K562 (cell line): ENCODE data around the gene MRPS6. TPM values are rescaled to one million over a fixed set of nuclear protein-coding genes. Genes with fewer than 3 reads are reported as not detected.

ENCODE experiments used
- ARID2 ChIP-seq: fragments of 450-650 bp; IDR thresholded peaks from 2 replicates; pipeline ENCODE4 v1.6.1; 2017; ENCODE audit warnings: antibody characterized with exemption, mild to moderate bottlenecking
- EP400 ChIP-seq: fragments of 450-650 bp; IDR thresholded peaks from 2 replicates; pipeline ENCODE4 v1.6.1; 2017; ENCODE audit warnings: antibody characterized with exemption, mild to moderate bottlenecking, moderate library complexity
- FOXP1 ChIP-seq: sonication (generic); formaldehyde crosslinking; IDR thresholded peaks from 2 replicates; pipeline ENCODE4 v1.8.0; 2022; ENCODE audit warnings: mild to moderate bottlenecking, missing genetic modification reagents
- HDAC6 ChIP-seq: IDR thresholded peaks from 2 replicates; pipeline ENCODE4 v1.6.1; 2012; ENCODE audit warnings: low read depth, mild to moderate bottlenecking, control low read depth, inconsistent platforms, low read length, moderate library complexity
- LARP7 ChIP-seq: fragments of 450-650 bp; IDR thresholded peaks from 2 replicates; pipeline ENCODE4 v1.6.1; 2016
- RBM25 ChIP-seq: fragments of 200-400 bp; formaldehyde crosslinking; IDR thresholded peaks from 2 replicates; pipeline ENCODE4 v1.6.1; 2018; ENCODE audit warnings: low read length, low read depth, moderate library complexity; ENCODE audit not compliant: severe bottlenecking
- SRSF3 ChIP-seq: fragments of 200-400 bp; formaldehyde crosslinking; IDR thresholded peaks from 2 replicates; pipeline ENCODE4 v1.6.1; 2016; ENCODE audit warnings: mild to moderate bottlenecking, low read length, moderate library complexity; ENCODE audit not compliant: insufficient read depth
- TBP ChIP-seq: optimal IDR thresholded peaks from 2 replicates; pipeline ENCODE3; 2011; ENCODE audit warnings: low read depth, low read length, improper control_type of control experiment
- THRAP3 ChIP-seq: fragments of 450-650 bp; IDR thresholded peaks from 2 replicates; pipeline ENCODE4 v1.6.1; 2016; ENCODE audit warnings: mild to moderate bottlenecking, inconsistent platforms, borderline replicate concordance
- ZNF224 ChIP-seq: sonication (generic); formaldehyde crosslinking; IDR thresholded peaks from 2 replicates; pipeline ENCODE4 v1.8.0; 2022; ENCODE audit warnings: mild to moderate bottlenecking, missing genetic modification reagents
- ZNF280B ChIP-seq: fragments of 250-450 bp; sonication (Bioruptor Pico); IDR thresholded peaks from 2 replicates; pipeline ENCODE4 v1.5.1; 2021; ENCODE audit warnings: mild to moderate bottlenecking
- ZNF311 ChIP-seq: fragments of 250-450 bp; sonication (Bioruptor Pico); IDR thresholded peaks from 2 replicates; pipeline ENCODE4 v1.4.0; 2020; ENCODE audit warnings: mild to moderate bottlenecking, moderate library complexity
- ZNF347 ChIP-seq: fragments of 450-650 bp; formaldehyde crosslinking; IDR thresholded peaks from 2 replicates; pipeline ENCODE4 v1.4.0; 2020; ENCODE audit warnings: low read depth, mild to moderate bottlenecking, moderate library complexity
- ZNF354B ChIP-seq: fragments of 250-450 bp; sonication (Bioruptor Pico); IDR thresholded peaks from 2 replicates; pipeline ENCODE4 v1.4.0; 2020
- ZNF695 ChIP-seq: fragments of 450-650 bp; formaldehyde crosslinking; IDR thresholded peaks from 2 replicates; pipeline ENCODE4 v1.4.0; 2020; ENCODE audit warnings: mild to moderate bottlenecking, moderate library complexity
- ZNF696 ChIP-seq: fragments of 250-450 bp; sonication (Bioruptor Pico); conservative IDR thresholded peaks from 2 replicates; pipeline ENCODE4 v1.4.0; 2020; ENCODE audit warnings: mild to moderate bottlenecking, moderate library complexity
- ZNF76 ChIP-seq: fragments of 250-450 bp; sonication (Bioruptor Pico); IDR thresholded peaks from 2 replicates; pipeline ENCODE4 v1.4.0; 2020; ENCODE audit warnings: mild to moderate bottlenecking, moderate library complexity, borderline replicate concordance
- polyA plus RNA-seq, 8 experiments: library from polyadenylated mRNA; depleted of rRNA in 4 of 8; stranded (reverse) in 5 of 8; unstranded in 3 of 8; fragments of >200 nt; fragmentation: Nextera tagmentation in 2 of 8; fragmentation: Illumina TruSeq in 1 of 8; extraction: Ambion mirVana in 2 of 8; extraction: Trizol in 1 of 8; gene quantifications; 2 replicates each; pipeline versions ENCODE4 v1.2.1 to v1.2.3, GENCODE V29; 2011 to 2014; ENCODE audit warnings: inconsistent platforms in 1 of 8, missing spikeins in 1 of 8
- total RNA-seq, 7 experiments: library from RNA; depleted of rRNA in 6 of 7; stranded (reverse); fragments of >200 nt in 6 of 7; fragmentation: Illumina TruSeq in 2 of 7; extraction: Trizol in 2 of 7; gene quantifications; 2 replicates each; pipeline versions ENCODE4 v1.2.1 to v1.2.3, GENCODE V29; 2011 to 2021; ENCODE audit warnings: low replicate concordance in 1 of 7
- TF ChIP-seq, protein P1 (sequence below): IDR thresholded peaks from 2 replicates; pipeline ENCODE4 v1.6.1; 2012; ENCODE audit warnings: low read depth, low read length, improper control_type of control experiment, borderline replicate concordance
- TF ChIP-seq, protein P2 (sequence below), 2 experiments: fragments of 450-650 bp in 1 of 2; sonication (generic) in 1 of 2; formaldehyde crosslinking in 1 of 2; IDR thresholded peaks in 1 of 2; conservative IDR thresholded peaks in 1 of 2; 2 replicates each; pipeline versions ENCODE4 v1.6.1 to v1.8.1; 2016 to 2023; ENCODE audit warnings: mild to moderate bottlenecking in 2 of 2, moderate library complexity in 2 of 2, inconsistent platforms in 1 of 2, missing genetic modification reagents in 1 of 2
- TF ChIP-seq, protein P3 (sequence below): fragments of 150-350 bp; conservative IDR thresholded peaks from 2 replicates; pipeline ENCODE4 v1.6.1; 2014; ENCODE audit warnings: low read length
- TF ChIP-seq, protein P4 (sequence below): fragments of 450-650 bp; formaldehyde crosslinking; IDR thresholded peaks from 2 replicates; pipeline ENCODE4 v1.4.0; 2020; ENCODE audit warnings: mild to moderate bottlenecking, mixed read lengths

The MRPS6 gene
- total and polyA plus RNA-seq, 9 of the 15 experiments (the other 6 are each of a cell fraction or from before 2014, with no cell fraction given), result 26.1 to 72.0 (median 39.3) TPM

- TF ChIP-seq ZNF347 (CRISPR knock-in tag), result no peak
- TF ChIP-seq ZNF354B (CRISPR knock-in tag), result no peak
- no peak for TF ChIP-seq ZNF280B (CRISPR knock-in tag)
- TF ChIP-seq, protein P1, sequence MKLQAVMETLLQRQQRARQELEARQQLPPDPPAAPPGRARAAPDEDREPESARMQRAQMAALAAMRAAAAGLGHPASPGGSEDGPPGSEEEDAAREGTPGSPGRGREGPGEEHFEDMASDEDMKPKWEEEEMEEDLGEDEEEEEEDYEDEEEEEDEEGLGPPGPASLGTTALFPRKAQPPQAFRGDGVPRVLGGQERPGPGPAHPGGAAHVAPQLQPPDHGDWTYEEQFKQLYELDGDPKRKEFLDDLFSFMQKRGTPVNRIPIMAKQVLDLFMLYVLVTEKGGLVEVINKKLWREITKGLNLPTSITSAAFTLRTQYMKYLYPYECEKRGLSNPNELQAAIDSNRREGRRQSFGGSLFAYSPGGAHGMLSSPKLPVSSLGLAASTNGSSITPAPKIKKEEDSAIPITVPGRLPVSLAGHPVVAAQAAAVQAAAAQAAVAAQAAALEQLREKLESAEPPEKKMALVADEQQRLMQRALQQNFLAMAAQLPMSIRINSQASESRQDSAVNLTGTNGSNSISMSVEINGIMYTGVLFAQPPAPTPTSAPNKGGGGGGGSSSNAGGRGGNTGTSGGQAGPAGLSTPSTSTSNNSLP, result no peak
- TF ChIP-seq, protein P2, sequence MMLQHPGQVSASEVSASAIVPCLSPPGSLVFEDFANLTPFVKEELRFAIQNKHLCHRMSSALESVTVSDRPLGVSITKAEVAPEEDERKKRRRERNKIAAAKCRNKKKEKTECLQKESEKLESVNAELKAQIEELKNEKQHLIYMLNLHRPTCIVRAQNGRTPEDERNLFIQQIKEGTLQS (IDR thresholded peaks at IDR 0.05), result no peak
- TF ChIP-seq, protein P2 (CRISPR knock-in tag; conservative IDR thresholded peaks at IDR 0.05), result no peak
- no peak for TF ChIP-seq TBP
- TF ChIP-seq, protein P3, sequence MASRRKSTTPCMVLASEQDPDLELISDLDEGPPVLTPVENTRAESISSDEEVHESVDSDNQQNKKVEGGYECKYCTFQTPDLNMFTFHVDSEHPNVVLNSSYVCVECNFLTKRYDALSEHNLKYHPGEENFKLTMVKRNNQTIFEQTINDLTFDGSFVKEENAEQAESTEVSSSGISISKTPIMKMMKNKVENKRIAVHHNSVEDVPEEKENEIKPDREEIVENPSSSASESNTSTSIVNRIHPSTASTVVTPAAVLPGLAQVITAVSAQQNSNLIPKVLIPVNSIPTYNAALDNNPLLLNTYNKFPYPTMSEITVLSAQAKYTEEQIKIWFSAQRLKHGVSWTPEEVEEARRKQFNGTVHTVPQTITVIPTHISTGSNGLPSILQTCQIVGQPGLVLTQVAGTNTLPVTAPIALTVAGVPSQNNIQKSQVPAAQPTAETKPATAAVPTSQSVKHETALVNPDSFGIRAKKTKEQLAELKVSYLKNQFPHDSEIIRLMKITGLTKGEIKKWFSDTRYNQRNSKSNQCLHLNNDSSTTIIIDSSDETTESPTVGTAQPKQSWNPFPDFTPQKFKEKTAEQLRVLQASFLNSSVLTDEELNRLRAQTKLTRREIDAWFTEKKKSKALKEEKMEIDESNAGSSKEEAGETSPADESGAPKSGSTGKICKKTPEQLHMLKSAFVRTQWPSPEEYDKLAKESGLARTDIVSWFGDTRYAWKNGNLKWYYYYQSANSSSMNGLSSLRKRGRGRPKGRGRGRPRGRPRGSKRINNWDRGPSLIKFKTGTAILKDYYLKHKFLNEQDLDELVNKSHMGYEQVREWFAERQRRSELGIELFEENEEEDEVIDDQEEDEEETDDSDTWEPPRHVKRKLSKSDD, result no peak
- TF ChIP-seq, protein P4, sequence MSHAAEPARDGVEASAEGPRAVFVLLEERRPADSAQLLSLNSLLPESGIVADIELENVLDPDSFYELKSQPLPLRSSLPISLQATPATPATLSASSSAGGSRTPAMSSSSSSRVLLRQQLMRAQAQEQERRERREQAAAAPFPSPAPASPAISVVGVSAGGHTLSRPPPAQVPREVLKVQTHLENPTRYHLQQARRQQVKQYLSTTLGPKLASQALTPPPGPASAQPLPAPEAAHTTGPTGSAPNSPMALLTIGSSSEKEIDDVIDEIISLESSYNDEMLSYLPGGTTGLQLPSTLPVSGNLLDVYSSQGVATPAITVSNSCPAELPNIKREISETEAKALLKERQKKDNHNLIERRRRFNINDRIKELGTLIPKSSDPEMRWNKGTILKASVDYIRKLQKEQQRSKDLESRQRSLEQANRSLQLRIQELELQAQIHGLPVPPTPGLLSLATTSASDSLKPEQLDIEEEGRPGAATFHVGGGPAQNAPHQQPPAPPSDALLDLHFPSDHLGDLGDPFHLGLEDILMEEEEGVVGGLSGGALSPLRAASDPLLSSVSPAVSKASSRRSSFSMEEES (CRISPR knock-in tag), result no peak
- no peak for TF ChIP-seq HDAC6
- TF ChIP-seq FOXP1, result no peak
- no peak for TF ChIP-seq EP400
- TF ChIP-seq THRAP3, result no peak
- TF ChIP-seq ARID2, result no peak
- 0 out of 2 replicates have a peak, but pooled peaks have one; percentile 32 for TF ChIP-seq ZNF76 (CRISPR knock-in tag)
- no peak for TF ChIP-seq ZNF696 (CRISPR knock-in tag)
- no peak for TF ChIP-seq ZNF695 (CRISPR knock-in tag)
- TF ChIP-seq ZNF224, result no peak
- TF ChIP-seq LARP7, result no peak
- no peak for TF ChIP-seq ZNF311
- TF ChIP-seq RBM25, result no peak
- no peak for TF ChIP-seq SRSF3
Observed at GRCh38 chr21:34031835-34032370, 41.5 kb upstream of the MRPS6 start (continued).
